ENCODE results near the gene ZFX. TPM values are rescaled to one million over a fixed set of nuclear protein-coding genes. Genes with fewer than 3 reads are reported as not detected.

Gene ZFX
- total RNA-seq, 1 experiment from 2014 or later, result 36.1 TPM

DNA sequence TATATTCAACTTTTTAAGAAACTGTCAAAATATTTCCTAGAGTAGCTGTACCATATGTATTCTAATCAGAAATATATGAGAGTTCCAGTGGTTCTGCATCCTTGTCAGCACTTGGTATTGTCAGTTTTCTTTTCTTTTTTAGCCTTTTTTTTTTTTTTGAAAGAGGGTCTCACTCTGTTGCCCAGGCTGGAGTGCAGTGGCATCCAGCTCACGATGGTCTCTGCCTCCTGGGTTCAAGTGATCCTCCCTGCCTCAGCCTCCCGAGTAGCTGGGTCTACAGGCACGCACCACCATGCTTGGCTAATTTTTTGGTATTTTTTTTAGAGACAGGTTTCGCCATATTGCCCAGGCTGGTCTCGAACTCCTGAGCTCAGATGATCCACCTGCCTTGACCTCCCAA lies 79.1 kb downstream of the ZFX start:
- TF ChIP-seq, protein P1, sequence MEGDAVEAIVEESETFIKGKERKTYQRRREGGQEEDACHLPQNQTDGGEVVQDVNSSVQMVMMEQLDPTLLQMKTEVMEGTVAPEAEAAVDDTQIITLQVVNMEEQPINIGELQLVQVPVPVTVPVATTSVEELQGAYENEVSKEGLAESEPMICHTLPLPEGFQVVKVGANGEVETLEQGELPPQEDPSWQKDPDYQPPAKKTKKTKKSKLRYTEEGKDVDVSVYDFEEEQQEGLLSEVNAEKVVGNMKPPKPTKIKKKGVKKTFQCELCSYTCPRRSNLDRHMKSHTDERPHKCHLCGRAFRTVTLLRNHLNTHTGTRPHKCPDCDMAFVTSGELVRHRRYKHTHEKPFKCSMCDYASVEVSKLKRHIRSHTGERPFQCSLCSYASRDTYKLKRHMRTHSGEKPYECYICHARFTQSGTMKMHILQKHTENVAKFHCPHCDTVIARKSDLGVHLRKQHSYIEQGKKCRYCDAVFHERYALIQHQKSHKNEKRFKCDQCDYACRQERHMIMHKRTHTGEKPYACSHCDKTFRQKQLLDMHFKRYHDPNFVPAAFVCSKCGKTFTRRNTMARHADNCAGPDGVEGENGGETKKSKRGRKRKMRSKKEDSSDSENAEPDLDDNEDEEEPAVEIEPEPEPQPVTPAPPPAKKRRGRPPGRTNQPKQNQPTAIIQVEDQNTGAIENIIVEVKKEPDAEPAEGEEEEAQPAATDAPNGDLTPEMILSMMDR (IDR thresholded peaks at IDR 0.05; ENCODE audit: insufficient read depth in 1 of 2, low read depth in 1 of 2, low read length in 1 of 2, severe bottlenecking in 1 of 2, unreplicated experiment in 1 of 2), result no peak
- POLR2A ChIA-PET, result no interaction called here
- no peaks in the 10 kb centered on the region for H3K27me3 ChIP-seq (replicated peaks; ENCODE audit: control insufficient read depth, insufficient read depth, low read length)
- intact Hi-C loops (cut with micrococcal nuclease; ENCODE audit: unreplicated experiment), result no loop called here
- DNase-seq, result no peak
- no peaks in the 10 kb centered on the region for H3K9me3 ChIP-seq
- H3K4me1 ChIP-seq, result no peaks in the 10 kb centered on the region
- no peak overlapping the region for H3K4me3 ChIP-seq (ENCODE audit: low read depth, low read length)
- Mint-ChIP-seq H3K4me3 (ENCODE audit: unreplicated experiment) (no peak overlapping the region), H3K9me3 (ENCODE audit: unreplicated experiment) (no peaks in the 10 kb centered on the region), H3K36me3 (ENCODE audit: insufficient read depth, unreplicated experiment) (no peaks in the 10 kb centered on the region), H3K4me1 (ENCODE audit: low read depth, unreplicated experiment) (no peaks in the 10 kb centered on the region), H3K27me3 (ENCODE audit: insufficient read depth, unreplicated experiment) (no peaks in the 10 kb centered on the region), H3K27ac (ENCODE audit: unreplicated experiment) (no peak overlapping the region)
- CTCF ChIA-PET, result interaction anchor here (0.6 kb wide), 1 partner anchor 146 kb away, joined by 3 read pairs; no protein-coding TSS in a partner anchor
- no TSS peak for BruUV-seq (replicated peaks)
- H3K36me3 ChIP-seq (ENCODE audit: control insufficient read depth, insufficient read depth, low read length), result no peaks in the 10 kb centered on the region

DNA sequence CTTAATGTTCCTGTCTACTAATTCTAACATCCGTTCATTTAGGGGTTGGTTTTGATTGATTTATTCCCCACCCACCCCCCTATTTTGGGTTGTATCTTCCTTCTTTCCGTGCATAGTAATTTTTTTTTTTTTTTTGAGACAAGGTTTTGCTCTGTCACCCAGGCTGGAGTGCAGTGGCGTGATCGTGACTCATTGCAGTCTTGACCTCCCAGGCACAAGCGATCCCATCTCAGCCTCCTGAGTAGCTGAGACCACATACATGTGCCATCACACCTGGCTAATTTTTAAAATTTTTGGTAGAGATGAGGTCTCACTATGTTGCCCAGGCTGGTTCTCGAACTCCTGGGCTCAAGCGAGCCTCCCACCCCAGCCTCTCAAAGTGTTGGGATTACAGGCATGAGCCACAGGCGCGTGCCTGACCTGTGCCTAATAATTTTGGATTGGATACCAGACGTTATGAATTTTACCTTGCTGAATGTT lies 79.9 kb downstream of the ZFX start:
- H3K27me3 ChIP-seq (replicated peaks; ENCODE audit: control insufficient read depth, insufficient read depth, low read length), result no peaks in the 10 kb centered on the region
- no peaks in the 10 kb centered on the region for H3K36me3 Mint-ChIP-seq (ENCODE audit: insufficient read depth, unreplicated experiment)
- H3K27ac Mint-ChIP-seq (ENCODE audit: unreplicated experiment), result no peak overlapping the region
- H3K4me3 ChIP-seq (ENCODE audit: low read depth, low read length), result no peak overlapping the region
- intact Hi-C loops (cut with micrococcal nuclease; ENCODE audit: unreplicated experiment), result no loop called here
- no peaks in the 10 kb centered on the region for H3K4me1 Mint-ChIP-seq (ENCODE audit: low read depth, unreplicated experiment)
- ChIA-PET POLR2A (no interaction called here), CTCF (no interaction called here)
- H3K4me3 Mint-ChIP-seq (ENCODE audit: unreplicated experiment), result no peak overlapping the region
- DNase-seq, result no peak
- H3K36me3 ChIP-seq (ENCODE audit: control insufficient read depth, insufficient read depth, low read length), result no peaks in the 10 kb centered on the region
- H3K9me3 ChIP-seq, result no peaks in the 10 kb centered on the region
- H3K27me3 Mint-ChIP-seq (ENCODE audit: insufficient read depth, unreplicated experiment), result no peaks in the 10 kb centered on the region
- no peaks in the 10 kb centered on the region for H3K9me3 Mint-ChIP-seq (ENCODE audit: unreplicated experiment)
- no peaks in the 10 kb centered on the region for H3K4me1 ChIP-seq
- TF ChIP-seq, protein P1 (IDR thresholded peaks at IDR 0.05; ENCODE audit: insufficient read depth in 1 of 2, low read depth in 1 of 2, low read length in 1 of 2, severe bottlenecking in 1 of 2, unreplicated experiment in 1 of 2), result no peak
- BruUV-seq (replicated peaks), result no TSS peak

DNA sequence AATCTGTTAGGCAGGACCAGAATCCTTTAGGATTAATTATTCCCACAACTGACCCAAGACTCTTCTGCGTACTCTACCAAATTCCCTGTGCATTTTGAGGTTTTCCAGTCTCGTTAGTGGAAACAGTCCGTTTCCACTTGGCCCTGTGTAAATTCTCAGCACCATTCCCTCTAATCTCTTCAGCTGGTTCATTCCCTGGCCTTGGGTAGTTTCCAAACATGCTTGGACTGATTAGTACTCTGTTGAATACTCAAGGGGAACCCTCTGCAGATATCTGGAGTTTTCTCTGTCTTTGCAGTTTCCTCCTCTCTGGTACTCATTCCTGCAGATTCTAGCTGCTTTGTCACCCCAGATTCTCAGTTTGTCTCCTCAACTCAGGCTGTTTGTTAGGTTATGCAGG lies 80.4 kb downstream of the ZFX start:
- Mint-ChIP-seq H3K4me3 (ENCODE audit: unreplicated experiment) (no peak overlapping the region), H3K4me1 (ENCODE audit: low read depth, unreplicated experiment) (no peaks in the 10 kb centered on the region), H3K9me3 (ENCODE audit: unreplicated experiment) (no peaks in the 10 kb centered on the region), H3K27me3 (ENCODE audit: insufficient read depth, unreplicated experiment) (no peaks in the 10 kb centered on the region), H3K36me3 (ENCODE audit: insufficient read depth, unreplicated experiment) (no peaks in the 10 kb centered on the region), H3K27ac (ENCODE audit: unreplicated experiment) (no peak overlapping the region)
- Histone ChIP-seq H3K4me3 (ENCODE audit: low read depth, low read length) (no peak overlapping the region), H3K27me3 (replicated peaks; ENCODE audit: control insufficient read depth, insufficient read depth, low read length) (no peaks in the 10 kb centered on the region), H3K4me1 (no peaks in the 10 kb centered on the region), H3K36me3 (ENCODE audit: control insufficient read depth, insufficient read depth, low read length) (no peaks in the 10 kb centered on the region), H3K9me3 (no peaks in the 10 kb centered on the region)
- POLR2A ChIA-PET, result no interaction called here
- no peak for DNase-seq
- no TSS peak for BruUV-seq (replicated peaks)
- intact Hi-C loops (cut with micrococcal nuclease; ENCODE audit: unreplicated experiment), result no loop called here
- CTCF ChIA-PET, result no interaction called here
- TF ChIP-seq, protein P1 (IDR thresholded peaks at IDR 0.05; ENCODE audit: insufficient read depth in 1 of 2, low read depth in 1 of 2, low read length in 1 of 2, severe bottlenecking in 1 of 2, unreplicated experiment in 1 of 2), result no peak
